ENCODE data around the gene DLK2.

DNA sequence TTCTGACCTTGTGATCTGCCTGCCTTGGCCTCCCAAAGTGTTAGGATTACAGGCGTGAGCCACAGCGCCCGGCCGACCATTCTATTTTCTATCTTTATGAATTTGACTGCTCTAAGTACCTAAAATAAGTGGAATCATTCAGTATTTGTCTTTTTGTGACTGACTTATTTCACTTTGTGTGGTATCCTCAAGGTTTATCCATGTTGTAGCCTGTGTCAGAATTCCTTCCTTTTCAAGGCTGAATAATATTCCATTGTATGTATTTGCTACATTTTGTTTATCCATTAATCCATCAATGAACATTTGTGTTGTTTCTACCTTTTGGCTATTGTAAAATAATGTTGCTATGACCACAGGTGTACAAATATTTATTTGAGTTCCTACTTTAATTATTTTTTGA, 17.2 kb upstream of the DLK2 start:
- TF ChIP-seq POLR2A (IDR thresholded peaks at IDR 0.05) = no peak
- TF ChIP-seq, protein P1, sequence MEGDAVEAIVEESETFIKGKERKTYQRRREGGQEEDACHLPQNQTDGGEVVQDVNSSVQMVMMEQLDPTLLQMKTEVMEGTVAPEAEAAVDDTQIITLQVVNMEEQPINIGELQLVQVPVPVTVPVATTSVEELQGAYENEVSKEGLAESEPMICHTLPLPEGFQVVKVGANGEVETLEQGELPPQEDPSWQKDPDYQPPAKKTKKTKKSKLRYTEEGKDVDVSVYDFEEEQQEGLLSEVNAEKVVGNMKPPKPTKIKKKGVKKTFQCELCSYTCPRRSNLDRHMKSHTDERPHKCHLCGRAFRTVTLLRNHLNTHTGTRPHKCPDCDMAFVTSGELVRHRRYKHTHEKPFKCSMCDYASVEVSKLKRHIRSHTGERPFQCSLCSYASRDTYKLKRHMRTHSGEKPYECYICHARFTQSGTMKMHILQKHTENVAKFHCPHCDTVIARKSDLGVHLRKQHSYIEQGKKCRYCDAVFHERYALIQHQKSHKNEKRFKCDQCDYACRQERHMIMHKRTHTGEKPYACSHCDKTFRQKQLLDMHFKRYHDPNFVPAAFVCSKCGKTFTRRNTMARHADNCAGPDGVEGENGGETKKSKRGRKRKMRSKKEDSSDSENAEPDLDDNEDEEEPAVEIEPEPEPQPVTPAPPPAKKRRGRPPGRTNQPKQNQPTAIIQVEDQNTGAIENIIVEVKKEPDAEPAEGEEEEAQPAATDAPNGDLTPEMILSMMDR (IDR thresholded peaks at IDR 0.05) = no peak
